Kidney (tissue), 14 donors: ENCODE results near the gene IL1RAPL2. TPM values are rescaled to one million over a fixed set of nuclear protein-coding genes. Genes with fewer than 3 reads are reported as not detected.
"Not testable (repeated sequence)": the region's sequence is repeated elsewhere in the genome, so short reads cannot be mapped to it uniquely, and the experiment has no call there.

Experiments
- DNase-seq, 5 donors: peaks; one replicate each; pipeline ENCODE4 v3.0.0-alpha.2; 2013 to 2020
- FAIRE-seq: peaks from 2 replicates; lab custom pipeline; 2012; peaks lifted over from hg19 to GRCh38; lab: Jason Lieb, UNC
- H3K27ac ChIP-seq, 2 donors: one replicate each; pipeline ENCODE4 v1.7.0; 2013; ENCODE audit warnings: low read depth in 2 of 2, low read length in 2 of 2, inconsistent platforms in 1 of 2
- H3K27me3 ChIP-seq: one replicate; pipeline ENCODE4 v1.7.1; 2013; ENCODE audit warnings: low read length, inconsistent platforms; ENCODE audit not compliant: control insufficient read depth, insufficient read depth
- H3K36me3 ChIP-seq, 3 donors: one replicate each; pipeline versions ENCODE4 v1.7.0 to v1.7.1; 2013; ENCODE audit warnings: low read length in 3 of 3, control low read depth in 1 of 3, inconsistent platforms in 1 of 3; ENCODE audit not compliant: insufficient read depth in 3 of 3, control insufficient read depth in 2 of 3
- H3K4me1 ChIP-seq, 3 donors: one replicate each; pipeline versions ENCODE4 v1.7.0 to v1.7.1; 2013; ENCODE audit warnings: low read length in 3 of 3, inconsistent platforms in 1 of 3, low read depth in 1 of 3; ENCODE audit not compliant: control insufficient read depth in 2 of 3, insufficient read depth in 2 of 3
- H3K4me3 ChIP-seq, 3 donors: one replicate each; pipeline versions ENCODE4 v1.7.0 to v1.8.1; 2013; ENCODE audit warnings: low read length in 3 of 3, control low read depth in 1 of 3, inconsistent platforms in 1 of 3
- H3K9ac ChIP-seq, 3 donors: one replicate each; pipeline versions ENCODE4 v1.7.0 to v1.7.1; 2013; ENCODE audit warnings: low read length in 3 of 3, control low read depth in 1 of 3, inconsistent platforms in 1 of 3
- H3K9me3 ChIP-seq, 3 donors: one replicate each; pipeline versions ENCODE4 v1.7.0 to v1.7.1; 2013; ENCODE audit warnings: low read length in 3 of 3, control low read depth in 1 of 3, inconsistent platforms in 1 of 3; ENCODE audit not compliant: control insufficient read depth in 2 of 3, insufficient read depth in 1 of 3
- CTCF ChIP-seq: IDR thresholded peaks from 3 replicates; pipeline ENCODE4 v1.5.1; 2012; ENCODE audit warnings: mild to moderate bottlenecking, moderate library complexity, borderline replicate concordance; ENCODE audit not compliant: insufficient read depth; ENCODE audit errors: extremely low read depth
- intact Hi-C: fragments of 100-400 bp; cut with DNase I; formaldehyde crosslinking; loops from one replicate; pipeline ENCODE4 v1.11.1; 2022
- polyA plus RNA-seq: library from polyadenylated mRNA; stranded (reverse); fragments of 350-450 nt; fragmentation: Illumina TruSeq; extraction: RNeasy Lipid Tissue Mini Kit (QIAGEN cat#74804); gene quantifications from one replicate; pipeline ENCODE4 v1.2.3, GENCODE V29; 2014; ENCODE audit warnings: low read depth, low replicate concordance; ENCODE audit not compliant: insufficient read depth
- total RNA-seq: library from RNA; stranded (reverse); fragmentation: NEBNext Ultra II Directional; extraction: Animal tissue kit (Norgen Biotek cat#: 25700); gene quantifications from one replicate; pipeline ENCODE4 v1.2.1, GENCODE V29; 2021
- donor health status: control.
- donor health status: control.
- donor health status: control.
- donor health status: control.
- donor health status: control.
- donor health status: DM: yes; HTN: yes; CAD: no.
- donor health status: Normal renal cell carcinoma (clear cell type).

IL1RAPL2 gene
- total and polyA plus RNA-seq, 2 donors from 2014 or later, result 0.13 to 0.25 TPM

DNA sequence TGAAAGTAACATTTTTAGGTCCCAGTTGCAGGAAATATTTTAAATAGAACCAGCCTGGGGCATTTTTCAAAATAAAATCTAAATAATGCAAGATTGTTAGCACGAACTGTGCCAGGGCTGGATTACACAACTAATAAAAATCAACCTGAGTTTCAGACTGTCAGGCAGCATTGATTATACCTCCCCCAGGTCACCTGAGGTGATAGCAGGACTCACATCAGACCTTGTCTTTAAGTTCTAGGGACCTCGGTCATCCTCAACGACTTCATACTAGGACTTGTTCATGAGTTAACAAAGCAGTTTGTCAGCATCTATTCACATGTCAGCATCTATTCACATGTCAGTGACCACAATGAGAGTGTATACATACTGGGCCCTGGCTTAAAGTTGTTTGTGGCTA, 663.1 kb downstream of the IL1RAPL2 start:
- H3K9ac ChIP-seq, result no peak overlapping the region
- no peak overlapping the region for H3K27ac ChIP-seq
- H3K4me1 ChIP-seq, result no peaks in the 10 kb centered on the region
- no peak overlapping the region for H3K4me3 ChIP-seq
- no peak for TF ChIP-seq CTCF
- no peak for FAIRE-seq
- no peak for DNase-seq
- H3K9me3 ChIP-seq, result no peaks in the 10 kb centered on the region
- no peaks in the 10 kb centered on the region for H3K36me3 ChIP-seq
- intact Hi-C loops, result no loop called here
- no peaks in the 10 kb centered on the region for H3K27me3 ChIP-seq

DNA sequence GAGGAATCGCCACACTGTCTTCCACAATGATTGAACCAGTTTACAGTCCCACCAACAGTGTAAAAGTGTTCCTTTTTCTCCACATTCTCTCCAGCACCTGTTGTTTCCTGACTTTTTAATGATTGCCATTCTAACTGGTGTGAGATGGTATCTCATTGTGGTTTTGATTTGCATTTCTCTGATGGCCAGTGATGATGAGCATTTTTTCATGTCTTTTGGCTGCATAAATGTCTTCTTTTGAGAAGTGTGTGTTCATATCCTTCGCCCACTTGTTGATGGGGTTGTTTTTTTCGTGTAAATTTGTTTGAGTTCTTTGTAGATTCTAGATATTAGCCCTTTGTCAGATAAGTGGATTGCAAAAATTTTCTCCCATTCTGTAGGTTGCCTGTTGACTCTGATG, 671.4 kb downstream of the IL1RAPL2 start:
- H3K9ac ChIP-seq, H3K27ac ChIP-seq, H3K36me3 ChIP-seq, H3K4me3 ChIP-seq, H3K27me3 ChIP-seq, FAIRE-seq, intact Hi-C loops, H3K4me1 ChIP-seq, H3K9me3 ChIP-seq, DNase-seq: not testable (repeated sequence)

DNA sequence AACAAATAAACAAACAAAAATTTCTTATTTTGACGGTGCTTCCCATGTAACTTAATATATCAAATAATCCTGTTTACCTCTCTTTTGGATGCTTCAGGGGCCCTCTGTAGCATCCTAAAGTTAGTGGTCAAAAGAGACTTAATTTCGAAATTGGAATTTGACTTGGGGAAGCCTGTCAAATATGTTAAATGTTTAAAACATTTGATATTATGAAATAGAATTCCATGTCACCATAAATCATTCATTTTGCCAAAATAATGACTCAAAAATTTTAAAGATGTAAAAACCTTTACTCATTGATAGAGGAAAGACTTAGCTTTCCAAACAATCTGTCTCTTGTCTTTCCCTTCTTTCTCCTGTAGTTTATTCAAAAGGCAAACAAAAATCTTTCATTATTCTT, 675.1 kb downstream of the IL1RAPL2 start:
- no peaks in the 10 kb centered on the region for H3K27me3 ChIP-seq
- H3K27ac ChIP-seq, result no peak overlapping the region
- H3K4me1 ChIP-seq, result no peaks in the 10 kb centered on the region
- intact Hi-C loops, result no loop called here
- H3K9me3 ChIP-seq, result no peaks in the 10 kb centered on the region
- H3K9ac ChIP-seq, result no peak overlapping the region
- DNase-seq (no peak), FAIRE-seq (peak; percentile 86)
- H3K4me3 ChIP-seq, result no peak overlapping the region
- TF ChIP-seq CTCF, result no peak
- no peaks in the 10 kb centered on the region for H3K36me3 ChIP-seq

DNA sequence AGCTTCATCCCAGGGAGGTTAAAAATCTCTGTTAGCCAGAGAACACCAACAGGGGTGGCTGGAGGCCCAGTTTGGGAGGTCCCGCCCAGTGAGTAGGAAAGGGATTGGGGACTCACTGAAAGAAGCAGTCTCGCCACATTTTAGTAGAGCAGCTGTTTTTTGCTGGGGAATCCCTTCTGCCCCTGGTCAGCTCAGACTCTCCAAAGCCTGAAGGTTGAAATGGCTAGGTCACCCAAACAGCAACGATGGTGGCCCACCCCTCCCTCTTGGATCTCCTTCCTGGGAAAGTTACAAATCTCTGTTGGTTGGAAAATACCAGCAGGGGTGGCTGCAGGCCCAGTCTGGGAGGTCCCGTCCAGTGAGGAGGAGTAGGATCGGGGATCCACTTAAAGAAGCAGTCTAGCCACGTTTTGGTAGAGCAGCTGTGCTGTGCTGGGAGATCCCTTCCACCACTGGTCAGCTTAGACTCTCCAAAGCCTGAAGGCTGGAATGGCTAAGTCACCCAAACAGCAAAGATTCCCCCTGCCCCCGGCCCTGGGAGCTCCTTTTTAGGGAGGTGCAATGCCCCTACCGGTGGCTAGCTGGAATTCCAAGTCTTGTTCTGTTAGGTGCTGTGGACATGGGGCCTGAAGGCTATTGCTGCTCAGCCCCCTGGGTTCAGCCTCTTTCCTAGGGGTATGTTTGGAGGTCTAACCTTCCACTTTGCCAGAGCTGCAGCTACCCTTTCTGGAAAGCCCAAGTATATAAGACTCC, 694.5 kb downstream of the IL1RAPL2 start:
- no peak for TF ChIP-seq CTCF
- DNase-seq (no peak), FAIRE-seq (no peak)
- no peaks in the 10 kb centered on the region for H3K36me3 ChIP-seq
- H3K9me3 ChIP-seq, result no peaks in the 10 kb centered on the region
- H3K27ac ChIP-seq, result no peak overlapping the region
- H3K4me3 ChIP-seq, result no peak overlapping the region
- H3K27me3 ChIP-seq, result no peaks in the 10 kb centered on the region
- no peaks in the 10 kb centered on the region for H3K4me1 ChIP-seq
- H3K9ac ChIP-seq, result no peak overlapping the region
- intact Hi-C loops, result no loop called here
